Pulmonary artery endothelial cell (primary cell): Measurements from ENCODE around the gene EXOC1L. TPM values are rescaled to one million over a fixed set of nuclear protein-coding genes. Genes with fewer than 3 reads are reported as not detected.

Experiments
- DNase-seq: peaks from one replicate; pipeline ENCODE4 v3.0.0-alpha.2; 2011; ENCODE audit warnings: low read depth, low spot score
- total RNA-seq: library from RNA; depleted of rRNA; stranded (reverse); fragments of >200 nt; gene quantifications from 2 replicates; pipeline ENCODE4 v1.2.3, GENCODE V29; 2014

EXOC1L gene
- total RNA-seq, 1 donor from 2014 or later: not detected

DNA sequence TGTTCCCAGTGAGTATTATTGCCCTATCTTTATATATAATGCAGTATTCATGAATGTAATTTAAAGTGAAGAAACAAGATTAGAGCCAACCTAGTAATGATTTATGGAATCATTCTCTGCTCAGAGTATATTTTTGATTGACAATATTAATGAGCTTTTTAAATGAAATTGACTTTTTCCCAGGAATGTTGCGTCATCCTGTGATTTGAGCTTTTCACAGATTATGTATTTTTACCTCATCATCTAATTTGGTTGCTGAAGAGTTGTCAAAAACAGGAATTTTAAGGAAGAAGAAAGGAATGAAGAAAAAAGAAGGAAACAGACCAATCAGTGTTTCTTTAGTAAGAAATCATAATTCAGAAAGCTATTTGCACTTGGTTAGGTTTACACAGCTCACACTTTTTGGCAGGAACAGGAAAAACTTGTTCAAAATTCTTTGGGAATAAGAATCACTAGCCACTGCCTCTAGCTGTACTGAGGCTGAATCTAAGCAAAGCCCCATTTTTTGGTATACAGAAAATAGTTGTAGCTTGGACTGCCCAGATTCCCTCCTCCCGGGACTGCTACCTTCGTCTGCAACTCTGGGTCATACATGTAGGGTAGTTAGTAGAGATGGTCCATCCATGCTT, 61.2 kb downstream of the EXOC1L start:
- DNase-seq: no peak

DNA sequence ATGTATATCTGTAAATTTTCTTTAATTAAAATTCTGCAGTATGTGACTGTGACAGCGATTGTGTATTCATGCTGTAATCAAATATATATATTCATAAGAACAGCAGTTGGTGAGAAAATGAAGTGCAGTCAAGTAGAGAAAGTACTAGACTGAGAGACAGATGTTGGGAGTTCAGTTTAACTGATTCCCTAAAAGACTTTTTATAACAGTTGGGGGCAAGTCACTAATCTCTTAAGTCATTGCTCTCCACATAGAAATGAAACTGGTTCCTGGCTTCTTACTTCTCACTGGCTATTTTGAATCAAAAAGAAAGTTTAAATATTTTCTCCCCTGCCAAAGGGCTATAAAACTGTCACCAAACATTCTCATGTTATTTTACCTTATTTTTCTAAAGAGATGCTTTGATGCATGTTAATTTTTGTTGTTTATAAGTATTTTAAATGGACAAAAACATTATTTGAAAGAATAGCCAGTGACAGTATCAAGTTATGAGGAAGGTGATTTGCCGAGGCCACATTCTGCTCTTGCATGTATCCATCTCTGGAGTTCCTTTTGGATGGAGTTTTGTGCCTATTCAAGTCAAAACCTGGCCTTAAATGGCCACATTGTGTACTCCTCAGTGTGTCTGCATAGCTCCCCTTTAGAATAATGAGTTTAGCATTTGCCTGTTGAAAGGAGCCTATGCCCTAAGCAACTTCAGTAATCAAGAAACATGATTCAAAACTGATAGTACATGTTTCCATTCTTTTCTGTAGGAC, 64.7 kb downstream of the EXOC1L start:
- no peak for DNase-seq

DNA sequence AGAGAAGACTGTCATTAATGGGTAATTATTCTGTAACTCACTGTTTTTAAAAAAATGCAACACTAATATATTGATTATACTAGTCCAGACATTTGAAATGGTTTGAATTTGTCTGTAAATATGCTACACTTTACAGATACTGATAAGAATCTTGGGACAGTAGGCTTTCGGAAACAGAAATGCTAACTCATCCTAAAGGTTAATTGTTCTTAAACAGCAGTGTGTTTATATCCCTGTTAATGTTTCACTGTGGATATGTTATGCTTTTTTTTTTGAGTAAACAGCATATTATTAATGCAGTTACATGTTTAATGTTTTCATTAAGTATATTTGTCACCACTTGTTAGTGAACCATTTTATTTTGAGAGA, 65.2 kb downstream of the EXOC1L start:
- DNase-seq: no peak

Other genes with a start within 250 kb of the EXOC1L start
- gene PDCL2, start 227.5 kb upstream of the EXOC1L start, total RNA-seq: not detected in 2 replicates
- gene NMU, start 183.5 kb upstream of the EXOC1L start, total RNA-seq: 0.20 TPM in 1 of 2 replicates, not detected in the other
- 50.2 and 55.4 TPM in 2 replicates for gene EXOC1, start 33.9 kb downstream of the EXOC1L start, total RNA-seq
- 7.4 and 9.9 TPM in 2 replicates for gene CEP135, start 129.2 kb downstream of the EXOC1L start, total RNA-seq